Measurements from ENCODE around the gene ENPP3. TPM values are rescaled to one million over a fixed set of nuclear protein-coding genes. Genes with fewer than 3 reads are reported as not detected.

Gene ENPP3
- polyA plus RNA-seq, 3 donors = not detected

GRCh38 chr6:131773284-131773950 lies 136.3 kb downstream of the ENPP3 start:
- peaks cover 0 to 2% (median 2%) of the 10 kb centered on the region in 7 donors for H3K9me3 Mint-ChIP-seq
- Histone ChIP-seq H3K27ac (ENCODE audit: low read depth in 1 of 2, low read length in 2 of 2) (no peak overlapping the region), H3K4me2 (replicated peaks; ENCODE audit: extremely low read depth, low read length, poor library complexity, severe bottlenecking) (no peak overlapping the region), H2AFZ (ENCODE audit: insufficient read depth, low read depth, low read length, poor library complexity, severe bottlenecking) (no peak overlapping the region), H3K9me3 (replicated peaks in 1 of 2; ENCODE audit: control insufficient read depth in 1 of 2, insufficient read depth in 1 of 2, low read length in 2 of 2) (no peaks in the 10 kb centered on the region), H3K36me3 (replicated peaks in 1 of 2; ENCODE audit: control insufficient read depth in 1 of 2, insufficient read depth in 2 of 2, low read length in 2 of 2) (no peaks in the 10 kb centered on the region), H3K4me3 (replicated peaks in 1 of 3; ENCODE audit: low read depth in 2 of 3, low read length in 3 of 3) (no peak overlapping the region), H3K9ac (ENCODE audit: insufficient read depth, low read length, poor library complexity, severe bottlenecking) (no peak overlapping the region), H3K27me3 (ENCODE audit: control insufficient read depth in 2 of 2, insufficient read depth in 2 of 2, low read length in 2 of 2) (no peaks in the 10 kb centered on the region), H3K79me2 (ENCODE audit: insufficient read depth, low read length) (no peaks in the 10 kb centered on the region), H3K4me1 (ENCODE audit: control insufficient read depth in 1 of 2, insufficient read depth in 2 of 2, low read length in 2 of 2) (no peaks in the 10 kb centered on the region), H4K20me1 (ENCODE audit: insufficient read depth, low read length) (no peaks in the 10 kb centered on the region)
- peaks cover 3 to 12% (median 7%) of the 10 kb centered on the region in 3 donors for H3K27me3 Mint-ChIP-seq (ENCODE audit: low read depth in 3 of 3)
- no peaks in the 10 kb centered on the region for H3K36me3 Mint-ChIP-seq
- DNase-seq = no peak
- 93% methylated on average over 2 of the region's 4 CpGs for WGBS (ENCODE audit: insufficient coverage)
- no peak overlapping the region for H3K4me3 Mint-ChIP-seq
- no peak overlapping the region for H3K27ac Mint-ChIP-seq
- no peaks in the 10 kb centered on the region for H3K4me1 Mint-ChIP-seq
- intact Hi-C loops (cut with micrococcal nuclease) = no loop called here
- no peak for TF ChIP-seq CTCF (IDR thresholded peaks at IDR 0.05)

- no peak overlapping the region for H3K4me3 Mint-ChIP-seq
- 87% methylated on average over 2 of the region's 3 CpGs for WGBS (ENCODE audit: insufficient coverage)
- no peaks in the 10 kb centered on the region for H4K20me1 ChIP-seq (ENCODE audit: insufficient read depth, low read length)
- H3K79me2 ChIP-seq (ENCODE audit: insufficient read depth, low read length) = no peaks in the 10 kb centered on the region
- H3K27ac ChIP-seq (ENCODE audit: low read depth in 1 of 2, low read length in 2 of 2) = no peak overlapping the region
- no peak for TF ChIP-seq CTCF (IDR thresholded peaks at IDR 0.05)
- peaks cover 0 to 7% (median 2%) of the 10 kb centered on the region in 7 donors for H3K9me3 Mint-ChIP-seq
- no peak overlapping the region for H2AFZ ChIP-seq (ENCODE audit: insufficient read depth, low read depth, low read length, poor library complexity, severe bottlenecking)
- H3K4me3 ChIP-seq (replicated peaks in 1 of 3; ENCODE audit: low read depth in 2 of 3, low read length in 3 of 3) = no peak overlapping the region
- no peaks in the 10 kb centered on the region for H3K4me1 Mint-ChIP-seq
- intact Hi-C loops (cut with micrococcal nuclease) = no loop called here
- no peak for DNase-seq
- H3K4me2 ChIP-seq (replicated peaks; ENCODE audit: extremely low read depth, low read length, poor library complexity, severe bottlenecking) = no peak overlapping the region
- H3K27ac Mint-ChIP-seq = no peak overlapping the region
- H3K27me3 ChIP-seq (ENCODE audit: control insufficient read depth in 2 of 2, insufficient read depth in 2 of 2, low read length in 2 of 2) = no peaks in the 10 kb centered on the region
- peaks cover 3 to 11% (median 3%) of the 10 kb centered on the region in 3 donors for H3K27me3 Mint-ChIP-seq (ENCODE audit: low read depth in 3 of 3)
- H3K36me3 ChIP-seq (replicated peaks in 1 of 2; ENCODE audit: control insufficient read depth in 1 of 2, insufficient read depth in 2 of 2, low read length in 2 of 2) = no peaks in the 10 kb centered on the region
- no peaks in the 10 kb centered on the region for H3K36me3 Mint-ChIP-seq
- no peaks in the 10 kb centered on the region for H3K9me3 ChIP-seq (replicated peaks in 1 of 2; ENCODE audit: control insufficient read depth in 1 of 2, insufficient read depth in 1 of 2, low read length in 2 of 2)
- H3K9ac ChIP-seq (ENCODE audit: insufficient read depth, low read length, poor library complexity, severe bottlenecking) = no peak overlapping the region
- no peaks in the 10 kb centered on the region for H3K4me1 ChIP-seq (ENCODE audit: control insufficient read depth in 1 of 2, insufficient read depth in 2 of 2, low read length in 2 of 2)
Measured at GRCh38 chr6:131775886-131776285, 138.8 kb downstream of the ENPP3 start.

Measured in CD14-positive monocyte (primary cell).